HepG2 (cell line): ENCODE data around the gene CORO7. TPM values are rescaled to one million over a fixed set of nuclear protein-coding genes. Genes with fewer than 3 reads are reported as not detected.
A peak's percentile ranks its signal among the peaks of the same experiment; 100 is the strongest.

Experiments used
- AFF4 ChIP-seq: sonication (generic); formaldehyde crosslinking; IDR thresholded peaks from 2 replicates; pipeline ENCODE4 v1.4.0; 2020; ENCODE audit warnings: missing genetic modification reagents
- AHR ChIP-seq: IDR thresholded peaks from 2 replicates; pipeline ENCODE4 v1.6.1; 2018; ENCODE audit warnings: missing genetic modification reagents, missing compliant biosample characterization
- ELF3 ChIP-seq: IDR thresholded peaks from 2 replicates; pipeline ENCODE4 v1.6.1; 2016; ENCODE audit warnings: missing genetic modification reagents, missing compliant biosample characterization
- EZH2 ChIP-seq: conservative IDR thresholded peaks from 2 replicates; pipeline ENCODE4 v1.6.1; 2012; ENCODE audit warnings: mild to moderate bottlenecking, low read depth, low read length, moderate library complexity
- GABPB1 ChIP-seq: IDR thresholded peaks from 2 replicates; pipeline ENCODE4 v1.6.1; 2016; ENCODE audit warnings: mild to moderate bottlenecking, missing genetic modification reagents, moderate library complexity, missing compliant biosample characterization
- HNRNPH1 ChIP-seq: fragments of 200-400 bp; formaldehyde crosslinking; optimal IDR thresholded peaks from 2 replicates; pipeline ENCODE3; 2017; ENCODE audit warnings: mild to moderate bottlenecking, low read depth, low read length
- MTA1 ChIP-seq: sonication (generic); formaldehyde crosslinking; IDR thresholded peaks from 2 replicates; pipeline ENCODE4 v1.4.0; 2020; ENCODE audit warnings: missing genetic modification reagents, mild to moderate bottlenecking, borderline replicate concordance
- NAIF1 ChIP-seq: sonication (generic); formaldehyde crosslinking; IDR thresholded peaks from 2 replicates; pipeline ENCODE4 v1.5.0; 2020; ENCODE audit warnings: mild to moderate bottlenecking, missing genetic modification reagents, borderline replicate concordance
- RAD21 ChIP-seq: fragments of 450-650 bp; formaldehyde crosslinking; IDR thresholded peaks from 2 replicates; pipeline ENCODE4 v1.5.0; 2020; ENCODE audit warnings: mild to moderate bottlenecking
- RFX5 ChIP-seq: IDR thresholded peaks from 2 replicates; pipeline ENCODE4 v1.6.1; 2011; ENCODE audit warnings: low read depth, low read length, improper control_type of control experiment
- SMAD3 ChIP-seq: sonication (generic); formaldehyde crosslinking; IDR thresholded peaks from 2 replicates; pipeline ENCODE4 v1.4.0; 2020; ENCODE audit warnings: missing genetic modification reagents
- ZBTB44 ChIP-seq: sonication (generic); formaldehyde crosslinking; IDR thresholded peaks from 2 replicates; pipeline ENCODE4 v1.4.0; 2020; ENCODE audit warnings: missing genetic modification reagents
- ZNF318 ChIP-seq: sonication (generic); formaldehyde crosslinking; IDR thresholded peaks from 2 replicates; pipeline ENCODE4 v1.4.0; 2020; ENCODE audit warnings: mild to moderate bottlenecking, missing genetic modification reagents
- ZNF530 ChIP-seq: sonication (generic); formaldehyde crosslinking; IDR thresholded peaks from 2 replicates; pipeline ENCODE4 v1.5.0; 2020; ENCODE audit warnings: low read depth, mild to moderate bottlenecking, missing genetic modification reagents
- ZNF644 ChIP-seq: IDR thresholded peaks from 2 replicates; pipeline ENCODE4 v1.6.1; 2016; ENCODE audit warnings: low read depth
- ZNF782 ChIP-seq: sonication (generic); formaldehyde crosslinking; IDR thresholded peaks from 2 replicates; pipeline ENCODE4 v1.4.0; 2020; ENCODE audit warnings: missing genetic modification reagents, mild to moderate bottlenecking, borderline replicate concordance
- ZSCAN31 ChIP-seq: sonication (generic); formaldehyde crosslinking; IDR thresholded peaks from 2 replicates; pipeline ENCODE4 v1.5.0; 2020; ENCODE audit warnings: low read depth, mild to moderate bottlenecking, missing genetic modification reagents
- polyA plus RNA-seq, 8 experiments: library from polyadenylated mRNA; depleted of rRNA in 3 of 8; stranded (reverse) in 7 of 8; unstranded in 1 of 8; fragments of >200 nt; fragmentation: Illumina TruSeq in 4 of 8; extraction: Trizol in 4 of 8; gene quantifications; 2 replicates each; pipeline versions ENCODE4 v1.2.1 to v1.2.3, GENCODE V29; 2011 to 2016; ENCODE audit warnings: low read depth in 4 of 8, missing spikeins in 1 of 8, mixed read lengths in 1 of 8; ENCODE audit not compliant: insufficient read depth in 1 of 8
- total RNA-seq, 5 experiments: library from RNA; depleted of rRNA; stranded (reverse); fragments of >200 nt; fragmentation: Illumina TruSeq; extraction: Trizol; gene quantifications; 2 replicates each; pipeline ENCODE4 v1.2.3, GENCODE V29; 2016; ENCODE audit warnings: low read depth in 1 of 5

CORO7 gene
- total and polyA plus RNA-seq, 2 of the 13 experiments (the other 11 are each of a cell fraction or from before 2014, with no cell fraction given) = 9.9 to 14.3 TPM

- TF ChIP-seq ZNF318 (CRISPR knock-in tag) (no peak), RFX5 (no peak), AFF4 (CRISPR knock-in tag) (no peak), AHR (CRISPR knock-in tag) (no peak), ZBTB44 (CRISPR knock-in tag) (no peak), HNRNPH1 (no peak), ZSCAN31 (CRISPR knock-in tag) (no peak), ZNF530 (CRISPR knock-in tag) (no peak), ELF3 (CRISPR knock-in tag) (no peak), ZNF782 (no peak), NAIF1 (no peak), MTA1 (CRISPR knock-in tag) (0 out of 2 replicates have a peak, but pooled peaks have one; percentile 31), EZH2 (no peak), ZNF644 (CRISPR knock-in tag) (no peak), SMAD3 (CRISPR knock-in tag) (no peak), GABPB1 (CRISPR knock-in tag) (peak; percentile 12; the same call in 1 of the 2 replicates), RAD21 (CRISPR knock-in tag) (no peak)
Observed at GRCh38 chr16:4316864-4317531, 99.4 kb downstream of the CORO7 start (continued).
